Activated naive CD8-positive, alpha-beta T cell (primary cell): ENCODE data around the gene TMEM106B.

Source experiments
- H3K27ac Mint-ChIP-seq: one replicate; pipeline ENCODE4 v1.8.0; 2021; ENCODE audit warnings: mixed read lengths
- H3K27me3 Mint-ChIP-seq: one replicate; pipeline ENCODE4 v1.8.0; 2021; ENCODE audit warnings: mixed read lengths
- H3K36me3 Mint-ChIP-seq: one replicate; pipeline ENCODE4 v1.8.0; 2021; ENCODE audit warnings: mixed read lengths
- H3K4me1 Mint-ChIP-seq: one replicate; pipeline ENCODE4 v1.8.0; 2021; ENCODE audit warnings: low read depth, mixed read lengths
- H3K4me3 Mint-ChIP-seq: one replicate; pipeline ENCODE4 v1.8.0; 2021; ENCODE audit warnings: mild to moderate bottlenecking, mixed read lengths
- H3K9me3 Mint-ChIP-seq: one replicate; pipeline ENCODE4 v1.8.0; 2021; ENCODE audit warnings: low read depth, mixed read lengths

The TMEM106B gene

GRCh38 chr7:12244694-12245093, 33.6 kb downstream of the TMEM106B start:
- Mint-ChIP-seq H3K27me3 (no peaks in the 10 kb centered on the region), H3K4me1 (peaks cover 12% of the 10 kb centered on the region), H3K36me3 (peaks cover 7% of the 10 kb centered on the region)

GRCh38 chr7:12249706-12250105, 38.6 kb downstream of the TMEM106B start:
- Mint-ChIP-seq H3K9me3 (peaks cover 8% of the 10 kb centered on the region), H3K4me1 (peaks cover under 1% of the 10 kb centered on the region), H3K4me3 (no peak overlapping the region), H3K27me3 (no peaks in the 10 kb centered on the region), H3K36me3 (peaks cover 12% of the 10 kb centered on the region), H3K27ac (no peak overlapping the region)

More at GRCh38 chr7:12244694-12245093, 33.6 kb downstream of the TMEM106B start:
- H3K4me3 Mint-ChIP-seq, result no peak overlapping the region
- no peak overlapping the region for H3K27ac Mint-ChIP-seq
- H3K9me3 Mint-ChIP-seq, result no peaks in the 10 kb centered on the region

DNA sequence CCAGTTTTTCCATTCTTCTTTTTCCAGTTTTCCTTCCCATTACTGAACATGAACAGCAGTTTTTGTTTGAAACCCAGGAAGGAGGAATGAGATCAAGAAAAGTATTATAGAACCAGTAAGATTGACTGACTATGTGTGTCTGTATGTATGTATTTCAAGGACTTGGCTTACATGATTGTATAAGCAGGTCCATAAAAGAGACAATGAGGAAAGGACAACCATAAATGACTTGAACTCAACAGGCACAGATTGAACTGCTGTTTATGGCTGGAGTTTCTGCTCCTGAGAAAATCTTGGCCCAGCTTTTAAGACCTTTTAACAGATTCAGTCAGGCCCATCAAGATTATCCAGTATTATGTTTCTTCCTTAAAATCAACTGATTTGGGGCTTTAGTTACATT, 39.1 kb downstream of the TMEM106B start:
- no peak overlapping the region for H3K27ac Mint-ChIP-seq
- no peaks in the 10 kb centered on the region for H3K27me3 Mint-ChIP-seq
- peaks cover 8% of the 10 kb centered on the region for H3K9me3 Mint-ChIP-seq
- H3K36me3 Mint-ChIP-seq, result peaks cover 12% of the 10 kb centered on the region
- H3K4me1 Mint-ChIP-seq, result peaks cover 2% of the 10 kb centered on the region
- no peak overlapping the region for H3K4me3 Mint-ChIP-seq

- Mint-ChIP-seq H3K36me3 (peaks cover 11% of the 10 kb centered on the region), H3K4me1 (peaks cover 14% of the 10 kb centered on the region), H3K27ac (no peak overlapping the region), H3K27me3 (no peaks in the 10 kb centered on the region), H3K4me3 (peak overlapping the region; percentile 43), H3K9me3 (peaks cover 8% of the 10 kb centered on the region)
Measured at GRCh38 chr7:12256090-12256489, 45.0 kb downstream of the TMEM106B start.

- Mint-ChIP-seq H3K27me3 (no peaks in the 10 kb centered on the region), H3K27ac (no peak overlapping the region), H3K4me1 (peaks cover 15% of the 10 kb centered on the region)
Measured at GRCh38 chr7:12257582-12257981, 46.5 kb downstream of the TMEM106B start.

GRCh38 chr7:12258074-12258473, 47.0 kb downstream of the TMEM106B start:
- Mint-ChIP-seq H3K36me3 (peaks cover 3% of the 10 kb centered on the region), H3K27ac (no peak overlapping the region), H3K4me1 (peaks cover 15% of the 10 kb centered on the region), H3K9me3 (no peaks in the 10 kb centered on the region), H3K4me3 (no peak overlapping the region), H3K27me3 (no peaks in the 10 kb centered on the region)

More at GRCh38 chr7:12257582-12257981, 46.5 kb downstream of the TMEM106B start:
- Mint-ChIP-seq H3K36me3 (peaks cover 4% of the 10 kb centered on the region), H3K9me3 (peaks cover under 1% of the 10 kb centered on the region), H3K4me3 (no peak overlapping the region)

- Mint-ChIP-seq H3K27ac (no peak overlapping the region), H3K4me1 (no peaks in the 10 kb centered on the region), H3K36me3 (peaks cover 5% of the 10 kb centered on the region), H3K9me3 (no peaks in the 10 kb centered on the region), H3K4me3 (no peak overlapping the region), H3K27me3 (no peaks in the 10 kb centered on the region)
Measured at GRCh38 chr7:12267542-12267941, 56.4 kb downstream of the TMEM106B start.

DNA sequence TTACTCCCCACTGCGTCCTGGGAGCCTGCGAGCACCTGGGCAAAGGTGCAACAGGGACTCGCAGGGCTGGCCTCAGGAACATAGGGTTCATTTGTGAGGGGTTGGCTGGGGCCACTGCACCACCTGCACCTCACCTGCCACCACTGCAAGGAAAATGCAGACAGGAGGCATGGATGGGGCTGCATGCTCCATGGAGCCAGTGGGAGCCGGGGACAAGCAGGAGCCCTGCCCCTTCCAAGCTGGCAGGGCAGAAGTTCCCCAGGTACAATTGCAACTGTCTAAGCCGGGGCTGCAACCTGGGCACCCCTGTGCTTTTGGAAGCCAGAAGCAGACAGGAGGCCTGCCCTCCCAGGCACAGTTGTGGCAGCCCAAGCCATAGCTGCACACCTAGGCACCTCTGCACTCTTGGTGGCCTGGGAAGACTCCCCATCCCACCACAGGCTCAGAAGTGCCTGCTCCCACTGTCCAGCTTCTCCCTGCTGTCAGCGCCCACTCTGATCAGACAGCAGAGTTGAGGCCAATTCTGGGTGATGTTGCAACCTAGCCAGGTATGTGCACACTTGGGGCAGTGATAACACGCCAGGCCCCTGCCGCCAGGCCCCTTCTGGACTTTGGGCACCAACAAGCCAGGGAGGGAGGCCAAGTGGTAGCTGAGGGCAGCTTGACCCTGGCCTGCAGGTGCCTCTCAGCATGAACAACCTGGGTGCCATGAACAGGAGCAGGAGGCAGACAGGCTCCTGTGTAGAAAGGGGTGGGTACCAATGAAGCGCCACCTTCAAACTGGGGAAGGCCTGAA, 58.2 kb downstream of the TMEM106B start:
- no peaks in the 10 kb centered on the region for H3K27me3 Mint-ChIP-seq

DNA sequence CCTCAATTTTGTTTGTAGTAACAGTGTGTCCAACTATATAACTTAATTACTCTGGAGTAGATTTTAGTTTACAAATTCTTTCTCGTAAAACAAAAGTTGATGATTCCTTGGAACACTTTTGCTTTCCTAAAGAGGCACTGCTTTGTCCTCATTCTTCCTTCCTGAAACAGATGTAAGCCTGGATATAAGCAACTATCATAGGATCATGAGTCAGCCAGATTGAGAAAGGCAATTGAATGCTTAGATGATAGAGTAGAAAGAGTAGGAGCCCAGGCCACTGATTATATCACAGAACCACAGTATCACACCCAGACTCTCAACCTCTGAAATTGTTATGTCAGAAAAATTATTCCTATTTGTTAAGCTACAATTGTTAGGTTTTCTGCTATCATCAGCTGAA, 69.9 kb downstream of the TMEM106B start:
- Mint-ChIP-seq H3K36me3 (peaks cover 7% of the 10 kb centered on the region), H3K4me3 (no peak overlapping the region), H3K4me1 (peaks cover 1% of the 10 kb centered on the region), H3K27me3 (no peaks in the 10 kb centered on the region), H3K27ac (no peak overlapping the region), H3K9me3 (peaks cover 8% of the 10 kb centered on the region)

More for the DNA sequence above, 58.2 kb downstream of the TMEM106B start:
- Mint-ChIP-seq H3K4me3 (no peak overlapping the region), H3K9me3 (no peaks in the 10 kb centered on the region), H3K36me3 (peaks cover 5% of the 10 kb centered on the region), H3K27ac (no peak overlapping the region), H3K4me1 (no peaks in the 10 kb centered on the region)

DNA sequence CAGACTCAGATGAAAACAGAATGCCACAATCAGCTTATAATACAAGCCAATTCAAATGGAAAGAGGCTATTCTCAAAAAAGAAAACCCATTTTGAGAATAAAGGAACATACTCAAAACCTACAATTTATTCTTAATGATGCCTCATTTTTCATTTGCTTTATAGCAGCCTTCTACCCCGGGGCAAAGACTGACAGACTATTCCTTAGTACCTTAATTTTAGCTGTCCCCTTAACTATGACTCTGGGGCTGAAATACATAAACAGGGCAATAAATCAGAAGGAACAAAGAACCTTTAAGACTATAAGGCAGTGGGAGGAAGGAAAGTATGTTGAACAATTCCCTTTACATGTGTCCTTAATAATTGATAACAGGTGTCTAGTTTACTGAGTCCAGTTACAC, 76.8 kb downstream of the TMEM106B start:
- H3K36me3 Mint-ChIP-seq, result peaks cover 4% of the 10 kb centered on the region
- peaks cover 4% of the 10 kb centered on the region for H3K9me3 Mint-ChIP-seq
- no peaks in the 10 kb centered on the region for H3K4me1 Mint-ChIP-seq
- H3K27ac Mint-ChIP-seq, result no peak overlapping the region
- no peak overlapping the region for H3K4me3 Mint-ChIP-seq
- no peaks in the 10 kb centered on the region for H3K27me3 Mint-ChIP-seq

DNA sequence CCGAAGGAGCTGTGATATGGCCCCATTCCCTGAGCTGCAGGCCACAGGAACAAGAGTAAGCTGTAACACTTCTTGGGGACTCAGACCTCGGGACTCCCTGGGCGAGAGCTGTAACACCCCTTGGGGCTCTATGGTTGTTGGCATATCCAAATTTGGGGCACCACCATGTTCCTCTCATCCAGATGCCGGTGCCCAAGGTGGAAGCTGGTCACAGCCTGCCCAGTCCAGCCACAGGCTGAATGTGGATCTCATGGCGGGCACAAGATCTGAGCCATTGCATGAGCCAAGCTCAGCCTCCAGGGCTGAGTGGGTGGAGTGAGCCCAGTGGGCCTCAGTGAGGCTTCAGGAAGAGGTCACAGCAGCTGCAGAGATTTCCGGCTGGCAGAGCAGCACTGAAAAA, 78.9 kb downstream of the TMEM106B start:
- peaks cover 4% of the 10 kb centered on the region for H3K9me3 Mint-ChIP-seq
- no peak overlapping the region for H3K4me3 Mint-ChIP-seq
- peaks cover 4% of the 10 kb centered on the region for H3K36me3 Mint-ChIP-seq
- H3K4me1 Mint-ChIP-seq, result no peaks in the 10 kb centered on the region
- H3K27ac Mint-ChIP-seq, result no peak overlapping the region
- no peaks in the 10 kb centered on the region for H3K27me3 Mint-ChIP-seq

DNA sequence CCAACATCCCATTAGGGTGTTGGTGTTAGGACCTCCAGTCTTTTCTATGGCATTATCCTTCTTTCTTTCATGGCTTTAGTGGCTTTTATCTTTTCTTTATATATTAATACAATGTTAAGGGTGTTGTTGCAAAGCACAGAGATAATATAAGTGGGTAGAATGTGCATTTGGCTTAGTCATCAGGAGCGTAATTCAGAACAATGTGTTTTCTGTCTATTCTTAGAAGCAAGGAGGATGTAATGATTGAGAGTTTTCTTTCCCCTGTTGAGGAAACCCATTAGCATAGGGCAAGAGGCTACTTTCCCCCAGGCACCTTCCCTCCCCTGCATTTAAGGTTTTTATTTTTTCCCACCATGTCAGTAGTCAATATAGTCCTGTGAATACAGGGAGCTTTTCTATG, 79.7 kb downstream of the TMEM106B start:
- peaks cover 4% of the 10 kb centered on the region for H3K9me3 Mint-ChIP-seq
- no peaks in the 10 kb centered on the region for H3K27me3 Mint-ChIP-seq
- H3K4me1 Mint-ChIP-seq, result no peaks in the 10 kb centered on the region
- H3K4me3 Mint-ChIP-seq, result no peak overlapping the region
- peaks cover 4% of the 10 kb centered on the region for H3K36me3 Mint-ChIP-seq
- no peak overlapping the region for H3K27ac Mint-ChIP-seq

DNA sequence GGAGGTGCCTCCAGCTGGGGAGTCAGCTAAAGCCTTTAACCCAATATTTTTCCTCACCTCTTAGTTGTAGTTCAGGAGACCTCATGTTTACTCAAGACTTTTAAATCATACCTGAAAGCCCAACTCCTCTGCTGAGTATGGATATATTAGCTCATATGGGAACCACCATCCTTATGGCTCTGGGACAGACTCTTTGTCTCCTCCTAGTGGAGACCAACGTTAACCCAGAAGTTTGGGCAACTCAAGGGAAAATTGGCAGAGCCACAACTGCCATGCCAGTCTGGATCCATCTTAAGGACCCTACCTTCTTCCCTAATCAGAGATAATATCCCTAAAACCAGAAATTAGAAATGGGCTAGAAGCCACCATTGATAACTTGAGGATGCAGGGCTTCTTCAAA, 80.8 kb downstream of the TMEM106B start:
- Mint-ChIP-seq H3K9me3 (peaks cover 4% of the 10 kb centered on the region), H3K36me3 (peaks cover 4% of the 10 kb centered on the region), H3K4me1 (no peaks in the 10 kb centered on the region), H3K27ac (no peak overlapping the region), H3K4me3 (no peak overlapping the region), H3K27me3 (no peaks in the 10 kb centered on the region)
